DOHH2 (cell line): ENCODE measurements around the gene PRICKLE4.
"Not testable (repeated sequence)": the region's sequence is repeated elsewhere in the genome, so short reads cannot be mapped to it uniquely, and the experiment has no call there.

Source experiments
- H3F3A ChIP-seq: fragments of 200-600 bp; sonication (generic), shearing (Covaris generic); 2 replicates; pipeline ENCODE4 v1.6.0; 2016; ENCODE audit warnings: antibody characterized with exemption, mild to moderate bottlenecking; ENCODE audit not compliant: control insufficient read depth, insufficient read depth
- H3K27ac ChIP-seq: fragments of 200-600 bp; sonication (generic); 2 replicates; pipeline ENCODE4 v1.5.1; 2014; ENCODE audit warnings: low read depth, mild to moderate bottlenecking, low read length, moderate library complexity
- H3K27me3 ChIP-seq: fragments of 200-600 bp; sonication (generic); 2 replicates; pipeline ENCODE4 v1.6.1; 2014; ENCODE audit warnings: mild to moderate bottlenecking, low read length, mixed read lengths; ENCODE audit not compliant: control insufficient read depth
- H3K36me3 ChIP-seq: fragments of 200-600 bp; sonication (generic); 2 replicates; pipeline ENCODE4 v1.6.1; 2014; ENCODE audit warnings: mild to moderate bottlenecking, low read length, moderate library complexity, mixed read lengths; ENCODE audit not compliant: control insufficient read depth
- H3K4me1 ChIP-seq: fragments of 200-600 bp; sonication (generic); 2 replicates; pipeline ENCODE4 v1.6.1; 2014; ENCODE audit warnings: mild to moderate bottlenecking, low read length, mixed read lengths; ENCODE audit not compliant: control insufficient read depth
- H3K4me2 ChIP-seq: fragments of 200-600 bp; sonication (generic); 2 replicates; pipeline ENCODE4 v1.6.0; 2014; ENCODE audit warnings: mild to moderate bottlenecking, low read length, moderate library complexity
- H3K4me3 ChIP-seq: fragments of 200-600 bp; sonication (generic); 2 replicates; pipeline ENCODE4 v1.5.1; 2014; ENCODE audit warnings: mild to moderate bottlenecking, low read length, mixed read lengths
- H3K79me2 ChIP-seq: fragments of 200-600 bp; sonication (generic); 2 replicates; pipeline ENCODE4 v1.6.1; 2014; ENCODE audit warnings: mild to moderate bottlenecking, low read length, mixed read lengths; ENCODE audit not compliant: control insufficient read depth
- H3K9me2 ChIP-seq: fragments of 200-600 bp; sonication (generic); replicated peaks from 2 replicates; pipeline ENCODE4 v1.6.1; 2014; ENCODE audit warnings: mild to moderate bottlenecking, low read length, mixed read lengths; ENCODE audit not compliant: control insufficient read depth
- H3K9me3 ChIP-seq: fragments of 200-600 bp; sonication (generic); 2 replicates; pipeline ENCODE4 v1.6.1; 2014; ENCODE audit warnings: antibody characterized with exemption, low read length, mixed read lengths; ENCODE audit not compliant: control insufficient read depth, insufficient read depth
- H4K20me1 ChIP-seq: fragments of 200-600 bp; sonication (generic); 2 replicates; pipeline ENCODE4 v1.6.0; 2014; ENCODE audit warnings: low read depth, mild to moderate bottlenecking, antibody characterized with exemption, low read length, moderate library complexity; ENCODE audit not compliant: control insufficient read depth, insufficient read depth
- CTCF ChIP-seq: fragments of 200-600 bp; sonication (generic); IDR thresholded peaks from one replicate; pipeline ENCODE4 v1.5.1; 2014; ENCODE audit warnings: antibody characterized with exemption, mild to moderate bottlenecking, low read depth, low read length; ENCODE audit not compliant: poor library complexity, severe bottlenecking
- EZH2phosphoT487 ChIP-seq: fragments of 200-600 bp; sonication (generic); IDR thresholded peaks from 2 replicates; pipeline ENCODE4 v1.6.1; 2017; ENCODE audit warnings: borderline replicate concordance, mild to moderate bottlenecking, antibody characterized with exemption, low read length, moderate library complexity, mixed read lengths

Gene PRICKLE4

GRCh38 chr6:41763470-41763869 is 17.1 kb upstream of the PRICKLE4 start:
- TF ChIP-seq EZH2phosphoT487, result no peak
- no peak for TF ChIP-seq CTCF
- Histone ChIP-seq H3K79me2 (no peaks in the 10 kb centered on the region), H3K27ac (no peak overlapping the region), H3K9me2 (no peaks in the 10 kb centered on the region), H4K20me1 (no peaks in the 10 kb centered on the region), H3F3A (no peaks in the 10 kb centered on the region), H3K27me3 (no peaks in the 10 kb centered on the region), H3K4me2 (no peak overlapping the region), H3K4me1 (peaks cover 5% of the 10 kb centered on the region; the same call in 1 of the 2 replicates), H3K36me3 (no peaks in the 10 kb centered on the region), H3K4me3 (no peak overlapping the region), H3K9me3 (no peaks in the 10 kb centered on the region)

- H3F3A ChIP-seq, H3K79me2 ChIP-seq, H3K9me3 ChIP-seq, H3K4me1 ChIP-seq, H4K20me1 ChIP-seq, H3K27me3 ChIP-seq, H3K27ac ChIP-seq, H3K9me2 ChIP-seq, H3K36me3 ChIP-seq, H3K4me2 ChIP-seq, H3K4me3 ChIP-seq: not testable (repeated sequence)
Observed at GRCh38 chr6:41766043-41766664, 14.4 kb upstream of the PRICKLE4 start.

- peaks cover 5% of the 10 kb centered on the region; the same call in 1 of the 2 replicates for H3K4me1 ChIP-seq
- H3K27me3 ChIP-seq, result no peaks in the 10 kb centered on the region
- no peak overlapping the region for H3K4me3 ChIP-seq
- no peaks in the 10 kb centered on the region for H4K20me1 ChIP-seq
- no peaks in the 10 kb centered on the region for H3F3A ChIP-seq
- H3K79me2 ChIP-seq, result no peaks in the 10 kb centered on the region
- peaks cover 9% of the 10 kb centered on the region for H3K36me3 ChIP-seq
- no peak for TF ChIP-seq CTCF
- TF ChIP-seq EZH2phosphoT487, result no peak
- no peak overlapping the region for H3K4me2 ChIP-seq
- H3K9me2 ChIP-seq, result no peaks in the 10 kb centered on the region
- no peak overlapping the region for H3K27ac ChIP-seq
- H3K9me3 ChIP-seq, result no peaks in the 10 kb centered on the region
Observed at GRCh38 chr6:41767112-41767833, 13.3 kb upstream of the PRICKLE4 start.
